T-cell (primary cell): ENCODE data around the gene ANKS1A. TPM values are rescaled to one million over a fixed set of nuclear protein-coding genes. Genes with fewer than 3 reads are reported as not detected.

Source experiments
- ATAC-seq, 4 experiments: fragments of 200-7000 bp in 3 of 4; fragments of 150-1000 bp in 1 of 4; cut with Tn5 transposase; replicated peaks in 1 of 4; 1 replicate in 3 of 4; 2 replicates in 1 of 4; pipeline ENCODE4 v1.10.0; 2021; ENCODE audit warnings: moderate library complexity in 3 of 4, mild to moderate bottlenecking in 2 of 4, moderate number of reproducible peaks in 1 of 4
- CTCF ChIA-PET, 2 donors: fragments of 300-600 bp; sonication (Branson Sonifier 250); formaldehyde crosslinking; loops; one replicate each; lab custom pipeline; 2022; ENCODE audit warnings: antibody characterized with exemption in 2 of 2; lab: Charles Lee
- POLR2A ChIA-PET, 2 donors: fragments of 300-600 bp; sonication (Branson Sonifier 250); formaldehyde crosslinking; loops; one replicate each; lab custom pipeline; 2022; ENCODE audit warnings: antibody characterized with exemption in 2 of 2; lab: Charles Lee
- DNase-seq, 35 experiments: peaks; one replicate each; pipeline versions ENCODE4 v3.0.0 to v3.0.0-alpha.2; 2013 to 2023
- H3K27ac ChIP-seq: one replicate; pipeline ENCODE4 v1.5.1; 2013; ENCODE audit warnings: low read length
- H3K27me3 ChIP-seq, 2 experiments: replicated peaks in 1 of 2; 1 replicate in 1 of 2; 2 replicates in 1 of 2; pipeline versions ENCODE4 v1.6.1 to v1.7.0; 2013; ENCODE audit warnings: low read length in 1 of 2, mixed read lengths in 1 of 2; ENCODE audit not compliant: control insufficient read depth in 2 of 2, insufficient read depth in 2 of 2; ENCODE audit errors: extremely low read depth in 1 of 2
- H3K36me3 ChIP-seq, 2 donors: 1 replicate in 1 of 2; 2 replicates in 1 of 2; pipeline versions ENCODE4 v1.6.1 to v1.7.0; 2013; ENCODE audit warnings: low read length in 1 of 2; ENCODE audit not compliant: control insufficient read depth in 2 of 2, insufficient read depth in 1 of 2; ENCODE audit errors: extremely low read depth in 1 of 2
- H3K4me1 ChIP-seq, 2 experiments: 1 replicate in 1 of 2; 2 replicates in 1 of 2; pipeline versions ENCODE4 v1.6.1 to v1.7.0; 2013; ENCODE audit warnings: low read length in 2 of 2, mixed read lengths in 1 of 2; ENCODE audit not compliant: insufficient read depth in 2 of 2, control insufficient read depth in 1 of 2; ENCODE audit errors: extremely low read depth in 1 of 2
- H3K4me3 ChIP-seq, 2 donors: 1 replicate in 1 of 2; 2 replicates in 1 of 2; pipeline versions ENCODE4 v1.5.1 to v1.7.0; 2013; ENCODE audit warnings: mild to moderate bottlenecking in 2 of 2, low read length in 1 of 2, moderate library complexity in 1 of 2; ENCODE audit not compliant: control insufficient read depth in 1 of 2; ENCODE audit errors: extremely low read depth in 1 of 2
- H3K9me3 ChIP-seq: 2 replicates; pipeline ENCODE4 v1.7.0; 2013
- H3K27ac Mint-ChIP-seq, 2 donors: one replicate each; pipeline ENCODE4 v1.8.0; 2020 to 2021; ENCODE audit warnings: mild to moderate bottlenecking in 2 of 2, mixed read lengths in 2 of 2
- H3K27me3 Mint-ChIP-seq, 2 donors: one replicate each; pipeline ENCODE4 v1.8.0; 2021 to 2022; ENCODE audit warnings: mixed read lengths in 2 of 2
- H3K36me3 Mint-ChIP-seq: one replicate; pipeline ENCODE4 v1.8.0; 2021; ENCODE audit warnings: mixed read lengths
- H3K4me1 Mint-ChIP-seq, 3 donors: one replicate each; pipeline ENCODE4 v1.8.0; 2020 to 2022; ENCODE audit warnings: mixed read lengths in 3 of 3, mild to moderate bottlenecking in 1 of 3
- H3K4me3 Mint-ChIP-seq, 3 donors: one replicate each; pipeline ENCODE4 v1.8.0; 2020 to 2022; ENCODE audit warnings: mild to moderate bottlenecking in 3 of 3, mixed read lengths in 3 of 3, moderate library complexity in 3 of 3
- H3K9me3 Mint-ChIP-seq, 3 donors: one replicate each; pipeline ENCODE4 v1.8.0; 2020 to 2022; ENCODE audit warnings: mixed read lengths in 3 of 3
- WGBS: methylation state at CpG from one replicate; pipeline ENCODE4 v1.1.5; 2013; ENCODE audit warnings: missing lambda C conversion rate; ENCODE audit not compliant: insufficient coverage; 5-methylcytosine and 5-hydroxymethylcytosine counted together
- total RNA-seq, 35 experiments: library from RNA in 6 of 35; stranded (reverse) in 6 of 35; fragments of 120-200 nt in 1 of 35; gene quantifications; one replicate each; pipeline versions ENCODE4 v1.2.1 to v1.2.4 and lab custom pipeline; 2013 to 2026

Gene ANKS1A
- total RNA-seq, 5 donors from 2014 or later (not counting 1 experiment from before 2014, with no cell fraction given) = 11.1 to 14.4 (median 11.7) TPM

DNA sequence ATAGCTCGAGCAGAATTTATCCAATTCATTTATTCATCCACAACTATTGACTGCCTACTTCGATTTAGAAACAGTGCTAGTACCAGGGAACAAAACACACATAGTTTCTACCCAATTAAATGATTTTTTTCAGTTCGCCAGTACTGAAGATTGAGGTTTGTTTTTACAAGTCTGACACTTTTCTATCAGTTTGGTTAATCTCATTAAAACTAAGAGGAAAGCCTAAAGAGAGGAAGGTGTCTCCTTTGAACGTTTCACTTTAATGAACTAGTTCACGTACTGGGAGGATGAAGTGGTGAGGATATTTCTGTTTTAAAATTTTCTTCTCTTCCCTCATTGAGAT lies 570 bp upstream of the ANKS1A start:
- Mint-ChIP-seq H3K4me3 (peak overlapping the region; percentile 98 to 100 (median 99)), H3K27me3 (no peaks in the 10 kb centered on the region), H3K36me3 (peaks cover 12% of the 10 kb centered on the region), H3K9me3 (peaks cover 0 to 5% (median 0%) of the 10 kb centered on the region in 3 donors), H3K4me1 (peaks cover 59 to 75% (median 60%) of the 10 kb centered on the region in 3 donors), H3K27ac (peak overlapping the region; percentile 98 to 99)
- Histone ChIP-seq H3K27me3 (no peaks in the 10 kb centered on the region), H3K36me3 (peaks cover 2 to 9% of the 10 kb centered on the region in 2 donors), H3K9me3 (no peaks in the 10 kb centered on the region), H3K27ac (peak overlapping the region; percentile 96), H3K4me3 (peak overlapping the region; percentile 79 to 95), H3K4me1 (peaks cover 8 to 29% of the 10 kb centered on the region in 2 experiments)
- POLR2A ChIA-PET = interaction anchor here (0.6 to 1.9 kb wide), 8 partner anchors 13 to 1917 kb away, joined by 3 to 8 read pairs (median 4); partner anchors contain the start of genes HMGA1 (in 1 of the 2) and SNRPC (in 1 of the 2)
- ATAC-seq = peak in 1 of 4 experiments; percentile 1
- CTCF ChIA-PET = interaction anchor here in 1 of 2 donors (0.7 to 1.1 kb wide), 3 partner anchors 99 to 251 kb away, joined by 3 to 5 read pairs (median 4); partner anchors contain the start of gene SNRPC
- no peak for DNase-seq
- WGBS = no CpG with 5 or more reads among the region's 5 CpGs

DNA sequence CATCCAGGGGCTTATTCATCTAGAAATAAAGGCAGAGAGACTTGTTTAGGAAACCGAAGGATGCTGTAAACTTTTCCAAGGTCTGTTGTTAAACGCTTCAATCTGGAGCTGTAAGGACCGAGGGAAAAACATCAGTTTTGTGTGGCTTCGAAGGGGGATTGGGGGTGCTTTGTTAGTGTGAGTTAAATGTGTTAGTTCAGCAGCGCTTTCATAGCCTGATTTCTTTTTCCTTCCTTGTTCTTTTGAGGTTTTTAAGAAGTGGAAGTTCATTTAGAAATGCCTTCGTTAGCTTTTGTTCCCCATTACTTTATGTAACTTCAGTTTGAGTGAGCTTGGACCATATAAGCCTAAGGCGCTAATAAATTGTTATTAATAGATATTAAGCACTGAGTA lies 1.5 kb downstream of the ANKS1A start:
- peaks cover 8 to 29% of the 10 kb centered on the region in 2 experiments for H3K4me1 ChIP-seq
- ChIA-PET CTCF (no interaction called here), POLR2A (interaction anchor here in 1 of 2 donors (0.5 to 1.5 kb wide), 2 partner anchors 14 to 369 kb away, joined by 3 to 4 read pairs; partner anchors contain the start of gene ZNF76)
- WGBS = 42% methylated on average over 5 of the region's 7 CpGs
- ATAC-seq (no peak), DNase-seq (no peak)
- no peaks in the 10 kb centered on the region for H3K27me3 Mint-ChIP-seq
- H3K4me3 Mint-ChIP-seq = peak overlapping the region; percentile 98 to 100 (median 99)
- H3K9me3 Mint-ChIP-seq = no peaks in the 10 kb centered on the region
- H3K9me3 ChIP-seq = no peaks in the 10 kb centered on the region
- peaks cover 49 to 59% (median 49%) of the 10 kb centered on the region in 3 donors for H3K4me1 Mint-ChIP-seq
- H3K27ac ChIP-seq = no peak overlapping the region
- no peak overlapping the region for H3K27ac Mint-ChIP-seq
- no peaks in the 10 kb centered on the region for H3K27me3 ChIP-seq
- peak overlapping the region in 1 of 2 donors; percentile 41 for H3K4me3 ChIP-seq
- H3K36me3 Mint-ChIP-seq = peaks cover 4% of the 10 kb centered on the region
- H3K36me3 ChIP-seq = no peaks in the 10 kb centered on the region

DNA sequence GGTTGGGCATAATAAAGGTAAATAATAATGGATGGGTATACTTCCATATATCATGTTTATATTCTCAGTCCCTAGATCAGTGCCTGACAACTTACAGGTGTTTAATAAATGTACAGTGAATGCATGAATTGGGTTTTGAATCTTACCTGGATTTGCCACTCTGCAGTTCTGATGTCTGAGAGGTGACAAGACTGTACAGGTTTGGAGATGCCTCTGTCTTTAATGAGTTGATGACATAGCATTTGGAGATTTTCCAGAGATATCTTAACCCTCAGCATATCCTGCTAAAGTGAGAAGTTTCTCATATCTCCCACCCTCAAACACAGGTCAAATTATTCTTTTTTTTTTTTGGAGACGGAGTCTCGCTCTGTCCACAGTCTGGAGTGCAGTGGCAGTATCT lies 2.2 kb downstream of the ANKS1A start:
- Mint-ChIP-seq H3K27me3 (no peaks in the 10 kb centered on the region), H3K4me3 (peak overlapping the region in 2 of 3 donors; percentile 13 to 100), H3K4me1 (peaks cover 44 to 51% (median 47%) of the 10 kb centered on the region in 3 donors), H3K9me3 (no peaks in the 10 kb centered on the region), H3K27ac (no peak overlapping the region), H3K36me3 (peaks cover 4% of the 10 kb centered on the region)
- H3K4me3 ChIP-seq = no peak overlapping the region
- no peak for ATAC-seq
- no peaks in the 10 kb centered on the region for H3K9me3 ChIP-seq
- no peaks in the 10 kb centered on the region for H3K27me3 ChIP-seq
- H3K36me3 ChIP-seq = no peaks in the 10 kb centered on the region
- H3K27ac ChIP-seq = no peak overlapping the region
- DNase-seq = no peak
- 100% methylated on average over 2 of the region's 2 CpGs for WGBS
- CTCF ChIA-PET = no interaction called here
- POLR2A ChIA-PET = interaction anchor here in 1 of 2 donors (0.5 kb wide), 1 partner anchor 13 kb away, joined by 3 read pairs; no protein-coding TSS in a partner anchor
- peaks cover 8 to 21% of the 10 kb centered on the region in 2 experiments for H3K4me1 ChIP-seq

DNA sequence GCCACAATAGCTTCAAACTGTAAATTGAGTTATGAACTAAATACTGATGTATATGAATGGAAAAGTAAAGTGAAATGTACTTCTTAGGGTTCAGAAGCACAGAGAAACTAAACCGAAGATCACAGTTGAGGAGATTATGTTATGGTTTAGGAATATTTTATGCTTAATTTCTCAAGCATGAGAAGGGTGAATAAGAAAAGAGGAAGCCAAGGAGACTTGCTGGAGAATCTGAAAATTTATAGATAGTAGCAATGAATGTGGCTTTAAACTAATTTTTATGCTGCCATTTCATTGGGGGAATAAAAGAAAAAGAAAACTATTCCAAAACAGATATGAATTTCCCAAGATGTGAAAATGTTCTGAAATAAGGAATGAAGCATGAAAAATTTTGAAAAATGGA lies 5.6 kb downstream of the ANKS1A start:
- no peaks in the 10 kb centered on the region for H3K9me3 ChIP-seq
- CTCF ChIA-PET = no interaction called here
- POLR2A ChIA-PET = interaction anchor here in 1 of 2 donors (0.6 kb wide), 1 partner anchor 9 kb away, joined by 6 read pairs; no protein-coding TSS in a partner anchor
- H3K36me3 ChIP-seq = no peaks in the 10 kb centered on the region
- no peak overlapping the region for H3K4me3 ChIP-seq
- no peak overlapping the region for H3K4me3 Mint-ChIP-seq
- H3K4me1 ChIP-seq = peaks cover 0 to 9% of the 10 kb centered on the region in 2 experiments
- ATAC-seq (no peak), DNase-seq (no peak)
- H3K9me3 Mint-ChIP-seq = no peaks in the 10 kb centered on the region
- WGBS = 88% methylated on average over 1 of the region's 1 CpG
- H3K36me3 Mint-ChIP-seq = peaks cover 5% of the 10 kb centered on the region
- no peaks in the 10 kb centered on the region for H3K27me3 ChIP-seq
- H3K27ac Mint-ChIP-seq = no peak overlapping the region
- no peaks in the 10 kb centered on the region for H3K27me3 Mint-ChIP-seq
- no peak overlapping the region for H3K27ac ChIP-seq
- peaks cover 27 to 38% (median 28%) of the 10 kb centered on the region in 3 donors for H3K4me1 Mint-ChIP-seq

DNA sequence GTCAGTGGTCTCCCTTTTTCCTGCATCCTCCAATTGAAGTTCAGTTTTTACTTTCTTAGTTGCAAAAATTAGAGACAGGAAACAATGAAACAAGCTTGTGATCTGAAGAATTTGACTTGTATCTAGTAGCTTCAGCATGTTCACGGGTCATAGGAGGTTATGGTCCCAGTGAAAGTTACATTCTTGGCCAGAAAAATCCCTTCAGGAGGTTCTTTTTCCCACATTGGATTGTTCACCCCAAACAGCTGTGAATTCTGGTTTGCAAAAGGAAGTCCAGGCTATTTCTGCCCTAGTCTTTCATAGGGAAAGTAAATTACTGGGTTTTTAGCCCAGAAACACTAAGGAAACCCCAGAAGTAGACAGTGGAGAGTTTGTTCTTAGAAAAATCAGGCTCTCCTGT lies 8.1 kb downstream of the ANKS1A start:
- H3K9me3 ChIP-seq = no peaks in the 10 kb centered on the region

DNA sequence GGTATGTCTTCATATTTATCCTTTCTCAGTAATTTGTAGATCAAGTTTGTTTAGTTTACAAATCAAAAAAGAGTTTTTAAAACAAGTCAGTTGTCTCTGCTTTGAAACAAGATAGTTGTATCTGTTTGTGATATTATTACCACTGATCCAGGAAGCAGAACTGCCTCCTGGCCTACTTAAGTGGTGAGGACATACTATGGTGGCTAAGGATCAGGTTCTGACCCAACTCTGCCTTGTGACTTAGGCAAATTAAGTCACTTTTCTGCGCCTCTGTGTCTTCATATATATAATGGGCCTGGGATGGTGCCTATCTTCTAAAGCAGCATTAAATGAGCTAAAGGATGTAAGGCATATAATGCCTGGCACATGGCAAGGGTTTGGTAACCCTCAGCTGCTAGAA lies 8.7 kb downstream of the ANKS1A start:
- POLR2A ChIA-PET = interaction anchor here in 1 of 2 donors (0.5 to 0.6 kb wide), 2 partner anchors 82 to 1963 kb away, joined by 3 read pairs; no protein-coding TSS in a partner anchor
- Histone ChIP-seq H3K4me3 (no peak overlapping the region), H3K27me3 (no peaks in the 10 kb centered on the region), H3K4me1 (no peaks in the 10 kb centered on the region), H3K9me3 (no peaks in the 10 kb centered on the region), H3K27ac (no peak overlapping the region), H3K36me3 (no peaks in the 10 kb centered on the region)
- H3K36me3 Mint-ChIP-seq = peaks cover 9% of the 10 kb centered on the region
- no peak overlapping the region for H3K27ac Mint-ChIP-seq
- no peak for ATAC-seq
- H3K9me3 Mint-ChIP-seq = no peaks in the 10 kb centered on the region
- CTCF ChIA-PET = interaction anchor here in 1 of 2 donors (0.6 kb wide), 1 partner anchor 569 kb away, joined by 3 read pairs; no protein-coding TSS in a partner anchor
- DNase-seq = no peak
- H3K4me1 Mint-ChIP-seq = peaks cover 5 to 15% (median 5%) of the 10 kb centered on the region in 3 donors
- no peaks in the 10 kb centered on the region for H3K27me3 Mint-ChIP-seq
- 100% methylated on average over 1 of the region's 1 CpG for WGBS
- no peak overlapping the region for H3K4me3 Mint-ChIP-seq

More for the DNA sequence above, 8.1 kb downstream of the ANKS1A start:
- DNase-seq (no peak), ATAC-seq (no peak)
- Histone ChIP-seq H3K27ac (no peak overlapping the region), H3K36me3 (no peaks in the 10 kb centered on the region), H3K4me3 (no peak overlapping the region), H3K27me3 (no peaks in the 10 kb centered on the region), H3K4me1 (no peaks in the 10 kb centered on the region)
- Mint-ChIP-seq H3K9me3 (no peaks in the 10 kb centered on the region), H3K4me1 (peaks cover 8 to 21% (median 10%) of the 10 kb centered on the region in 3 donors), H3K27ac (no peak overlapping the region), H3K36me3 (peaks cover 9% of the 10 kb centered on the region), H3K27me3 (no peaks in the 10 kb centered on the region), H3K4me3 (no peak overlapping the region)
- no CpG with 5 or more reads among the region's 1 CpG for WGBS
- ChIA-PET CTCF (interaction anchor here in 1 of 2 donors (0.6 kb wide), 1 partner anchor 570 kb away, joined by 3 read pairs; no protein-coding TSS in a partner anchor), POLR2A (no interaction called here)
